Lung (tissue), 12 donors: ENCODE results near the gene MICA. TPM values are rescaled to one million over a fixed set of nuclear protein-coding genes. Genes with fewer than 3 reads are reported as not detected.
"Not testable (repeated sequence)": the region's sequence is repeated elsewhere in the genome, so short reads cannot be mapped to it uniquely, and the experiment has no call there.

Experiments used
- ATAC-seq: fragments of 200-7000 bp; cut with Tn5 transposase; one replicate; pipeline ENCODE4 v1.9.1; 2020; ENCODE audit warnings: moderate number of reproducible peaks; ENCODE audit not compliant: insufficient read depth, low FRiP score
- DNase-seq, 3 donors: peaks; one replicate each; pipeline ENCODE4 v3.0.0-alpha.2; 2013 to 2017
- H3K27ac ChIP-seq, 2 donors: one replicate each; pipeline ENCODE4 v1.5.1; 2013; ENCODE audit warnings: mild to moderate bottlenecking in 2 of 2, moderate library complexity in 2 of 2, control low read depth in 1 of 2, inconsistent platforms in 1 of 2, low read depth in 1 of 2, low read length in 1 of 2
- H3K27me3 ChIP-seq, 3 donors: one replicate each; pipeline ENCODE4 v1.5.1; 2013; ENCODE audit warnings: low read length in 2 of 3; ENCODE audit not compliant: control insufficient read depth in 3 of 3, insufficient read depth in 3 of 3
- H3K36me3 ChIP-seq, 4 donors: one replicate each; pipeline ENCODE4 v1.5.1; 2013; ENCODE audit warnings: low read length in 4 of 4, mild to moderate bottlenecking in 1 of 4, moderate library complexity in 1 of 4; ENCODE audit not compliant: control insufficient read depth in 4 of 4, insufficient read depth in 4 of 4
- H3K4me1 ChIP-seq, 5 donors: one replicate each; pipeline ENCODE4 v1.5.1; 2013; ENCODE audit warnings: low read length in 5 of 5, mild to moderate bottlenecking in 2 of 5, moderate library complexity in 1 of 5; ENCODE audit not compliant: control insufficient read depth in 5 of 5, insufficient read depth in 5 of 5
- H3K4me3 ChIP-seq: one replicate; pipeline ENCODE4 v1.5.1; 2013; ENCODE audit warnings: mild to moderate bottlenecking, control low read depth, moderate library complexity
- H3K9ac ChIP-seq, 2 donors: one replicate each; pipeline ENCODE4 v1.5.1; 2013; ENCODE audit warnings: low read length in 2 of 2, control low read depth in 1 of 2; ENCODE audit not compliant: insufficient read depth in 1 of 2
- H3K9me3 ChIP-seq, 4 donors: one replicate each; pipeline ENCODE4 v1.5.1; 2013; ENCODE audit warnings: low read length in 3 of 4, mild to moderate bottlenecking in 1 of 4, moderate library complexity in 1 of 4; ENCODE audit not compliant: control insufficient read depth in 4 of 4, insufficient read depth in 3 of 4
- CTCF ChIP-seq: IDR thresholded peaks from 2 replicates; pipeline ENCODE4 v1.5.1; 2012; ENCODE audit warnings: mild to moderate bottlenecking; ENCODE audit errors: control extremely low read depth, extremely low read depth
- WGBS, 2 donors: extraction: QIAGEN DNeasy Blood & Tissue Kit; methylation state at CpG; one replicate each; pipeline ENCODE4 v1.1.7; 2013; 5-methylcytosine and 5-hydroxymethylcytosine counted together
- polyA plus RNA-seq, 2 donors: library from polyadenylated mRNA; stranded (reverse); fragments of 200-250 nt; gene quantifications; one replicate each; pipeline ENCODE4 v1.2.1, GENCODE V29; 2013
- total RNA-seq, 2 donors: library from RNA; depleted of rRNA in 1 of 2; stranded (reverse); fragments of >200 nt in 1 of 2; gene quantifications; one replicate each; pipeline ENCODE4 v1.2.1, GENCODE V29; 2014 to 2021
- donor health status: control.
- donor health status: control.
- donor health status: Bipolar disorder and iron deficiency.
- donor health status: healthy.
- donor health status: DM: yes; HTN: yes; CAD: no.

MICA gene
- total and polyA plus RNA-seq, 4 donors: 16.5 to 48.2 (median 27.8) TPM

GRCh38 chr6:31452859-31453258, 49.5 kb downstream of the MICA start:
- TF ChIP-seq CTCF: no peak
- Histone ChIP-seq H3K4me1 (no peaks in the 10 kb centered on the region), H3K9ac (no peak overlapping the region), H3K9me3 (peaks cover 0 to 6% (median 0%) of the 10 kb centered on the region in 4 donors), H3K36me3 (no peaks in the 10 kb centered on the region), H3K27me3 (no peaks in the 10 kb centered on the region), H3K27ac (no peak overlapping the region), H3K4me3 (no peak overlapping the region)
- no peak for DNase-seq
- no peak for ATAC-seq

- 68 to 74% methylated on average over 2 of the region's 2 CpGs for WGBS, 2 donors
- no peak overlapping the region for H3K27ac ChIP-seq
- no peaks in the 10 kb centered on the region for H3K36me3 ChIP-seq
- DNase-seq: no peak
- no peak overlapping the region for H3K9ac ChIP-seq
- ATAC-seq: no peak
- TF ChIP-seq CTCF: no peak
- H3K4me3 ChIP-seq: no peak overlapping the region
- peaks cover 0 to 6% (median 0%) of the 10 kb centered on the region in 4 donors for H3K9me3 ChIP-seq
- no peaks in the 10 kb centered on the region for H3K4me1 ChIP-seq
- H3K27me3 ChIP-seq: no peaks in the 10 kb centered on the region
Measured at GRCh38 chr6:31453259-31453658, 49.9 kb downstream of the MICA start.

- ATAC-seq, H3K9ac ChIP-seq, H3K4me1 ChIP-seq, H3K36me3 ChIP-seq, H3K27ac ChIP-seq, DNase-seq, H3K9me3 ChIP-seq, H3K27me3 ChIP-seq, H3K4me3 ChIP-seq: not testable (repeated sequence)
- WGBS, 2 donors: 87 to 88% methylated on average over 5 of the region's 5 CpGs
Measured at GRCh38 chr6:31459864-31460263, 56.5 kb downstream of the MICA start.

- no peak for ATAC-seq
- Histone ChIP-seq H3K36me3 (peaks cover 0 to 7% (median 0%) of the 10 kb centered on the region in 4 donors), H3K4me3 (no peak overlapping the region), H3K4me1 (peaks cover 0 to 10% (median 0%) of the 10 kb centered on the region in 5 donors), H3K9ac (no peak overlapping the region), H3K9me3 (no peaks in the 10 kb centered on the region), H3K27me3 (peaks cover 0 to 6% (median 0%) of the 10 kb centered on the region in 3 donors), H3K27ac (no peak overlapping the region)
- no peak for TF ChIP-seq CTCF
- no peak for DNase-seq
- WGBS, 2 donors: 95% methylated on average over 5 of the region's 5 CpGs
Measured at GRCh38 chr6:31460361-31461025, 57.1 kb downstream of the MICA start.
